Measurements from ENCODE around the gene ICOS. TPM values are rescaled to one million over a fixed set of nuclear protein-coding genes. Genes with fewer than 3 reads are reported as not detected.

Gene ICOS
- total and polyA plus RNA-seq, 2 experiments from 2014 or later, result not detected

- no peaks in the 10 kb centered on the region for H3K36me3 ChIP-seq
- H3K27ac ChIP-seq, result no peak overlapping the region
- H3K4me3 ChIP-seq, result no peak overlapping the region
- no peaks in the 10 kb centered on the region for H3K27me3 ChIP-seq
- DNase-seq (ENCODE audit: low read depth in 1 of 2, low spot score in 1 of 2), result no peak
- no peaks in the 10 kb centered on the region for H3K9me3 ChIP-seq (ENCODE audit: low read depth)
- peaks cover 7% of the 10 kb centered on the region for H3K4me1 ChIP-seq (ENCODE audit: low read depth)
- TF ChIP-seq, protein P1, sequence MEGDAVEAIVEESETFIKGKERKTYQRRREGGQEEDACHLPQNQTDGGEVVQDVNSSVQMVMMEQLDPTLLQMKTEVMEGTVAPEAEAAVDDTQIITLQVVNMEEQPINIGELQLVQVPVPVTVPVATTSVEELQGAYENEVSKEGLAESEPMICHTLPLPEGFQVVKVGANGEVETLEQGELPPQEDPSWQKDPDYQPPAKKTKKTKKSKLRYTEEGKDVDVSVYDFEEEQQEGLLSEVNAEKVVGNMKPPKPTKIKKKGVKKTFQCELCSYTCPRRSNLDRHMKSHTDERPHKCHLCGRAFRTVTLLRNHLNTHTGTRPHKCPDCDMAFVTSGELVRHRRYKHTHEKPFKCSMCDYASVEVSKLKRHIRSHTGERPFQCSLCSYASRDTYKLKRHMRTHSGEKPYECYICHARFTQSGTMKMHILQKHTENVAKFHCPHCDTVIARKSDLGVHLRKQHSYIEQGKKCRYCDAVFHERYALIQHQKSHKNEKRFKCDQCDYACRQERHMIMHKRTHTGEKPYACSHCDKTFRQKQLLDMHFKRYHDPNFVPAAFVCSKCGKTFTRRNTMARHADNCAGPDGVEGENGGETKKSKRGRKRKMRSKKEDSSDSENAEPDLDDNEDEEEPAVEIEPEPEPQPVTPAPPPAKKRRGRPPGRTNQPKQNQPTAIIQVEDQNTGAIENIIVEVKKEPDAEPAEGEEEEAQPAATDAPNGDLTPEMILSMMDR (IDR thresholded peaks at IDR 0.05; ENCODE audit: low read depth, low read length), result no peak
Observed at GRCh38 chr2:203987959-203988358, 51.4 kb downstream of the ICOS start.

DNA sequence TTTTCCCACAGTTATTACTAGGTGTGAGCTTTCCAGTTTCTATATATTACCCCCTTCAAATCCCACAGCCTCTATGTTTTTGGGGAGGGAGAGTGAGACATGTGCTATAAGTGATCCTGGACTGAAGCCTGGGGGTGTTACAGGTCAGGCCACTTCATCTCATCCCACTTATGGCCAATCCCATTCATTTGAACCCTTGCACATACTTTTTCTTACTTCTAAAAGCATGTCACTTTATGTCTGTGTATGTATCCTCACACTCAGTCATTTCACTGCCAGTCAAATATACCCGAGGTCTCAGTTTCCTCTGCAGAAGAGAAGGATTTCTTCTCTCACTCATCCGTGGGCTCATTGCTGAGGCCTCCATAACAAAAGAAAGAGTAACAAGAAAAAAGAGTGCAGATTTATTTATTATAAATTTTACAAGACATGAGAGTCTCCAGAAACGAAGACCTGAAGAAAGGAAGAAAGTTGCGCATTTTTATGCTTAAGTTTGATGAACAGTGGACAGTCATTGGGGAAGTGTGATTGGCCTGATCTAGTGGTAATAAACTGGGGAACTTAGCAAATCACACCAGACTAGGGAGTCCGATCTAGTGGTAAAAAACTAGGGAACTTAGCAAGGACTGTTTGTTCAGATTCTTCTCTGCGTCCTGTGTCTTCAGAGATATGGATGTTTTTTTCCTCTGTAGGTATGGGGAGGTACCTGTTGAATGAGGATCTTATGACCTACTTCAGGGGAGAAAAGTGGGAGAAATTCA lies 52.1 kb downstream of the ICOS start:
- no peaks in the 10 kb centered on the region for H3K27me3 ChIP-seq
- DNase-seq (ENCODE audit: low read depth in 1 of 2, low spot score in 1 of 2), result no peak
- H3K36me3 ChIP-seq, result no peaks in the 10 kb centered on the region
- H3K27ac ChIP-seq, result no peak overlapping the region
- H3K4me1 ChIP-seq (ENCODE audit: low read depth), result peaks cover 9% of the 10 kb centered on the region
- no peaks in the 10 kb centered on the region for H3K9me3 ChIP-seq (ENCODE audit: low read depth)
- TF ChIP-seq, protein P1 (IDR thresholded peaks at IDR 0.05; ENCODE audit: low read depth, low read length), result no peak
- no peak overlapping the region for H3K4me3 ChIP-seq

GRCh38 chr2:203989521-203989920 lies 53.0 kb downstream of the ICOS start:
- Histone ChIP-seq H3K9me3 (ENCODE audit: low read depth) (no peaks in the 10 kb centered on the region), H3K4me1 (ENCODE audit: low read depth) (peaks cover 9% of the 10 kb centered on the region), H3K27me3 (no peaks in the 10 kb centered on the region), H3K27ac (no peak overlapping the region), H3K4me3 (no peak overlapping the region), H3K36me3 (no peaks in the 10 kb centered on the region)
- TF ChIP-seq, protein P1 (IDR thresholded peaks at IDR 0.05; ENCODE audit: low read depth, low read length), result no peak
- DNase-seq (ENCODE audit: low read depth in 1 of 2, low spot score in 1 of 2), result no peak

GRCh38 chr2:203992509-203992908 lies 55.9 kb downstream of the ICOS start:
- H3K27ac ChIP-seq, result no peak overlapping the region
- TF ChIP-seq, protein P1 (IDR thresholded peaks at IDR 0.05; ENCODE audit: low read depth, low read length), result no peak
- no peaks in the 10 kb centered on the region for H3K9me3 ChIP-seq (ENCODE audit: low read depth)
- no peak overlapping the region for H3K4me3 ChIP-seq
- peaks cover 5% of the 10 kb centered on the region for H3K4me1 ChIP-seq (ENCODE audit: low read depth)
- no peak for DNase-seq (ENCODE audit: low read depth in 1 of 2, low spot score in 1 of 2)
- H3K27me3 ChIP-seq, result no peaks in the 10 kb centered on the region
- H3K36me3 ChIP-seq, result no peaks in the 10 kb centered on the region

DNA sequence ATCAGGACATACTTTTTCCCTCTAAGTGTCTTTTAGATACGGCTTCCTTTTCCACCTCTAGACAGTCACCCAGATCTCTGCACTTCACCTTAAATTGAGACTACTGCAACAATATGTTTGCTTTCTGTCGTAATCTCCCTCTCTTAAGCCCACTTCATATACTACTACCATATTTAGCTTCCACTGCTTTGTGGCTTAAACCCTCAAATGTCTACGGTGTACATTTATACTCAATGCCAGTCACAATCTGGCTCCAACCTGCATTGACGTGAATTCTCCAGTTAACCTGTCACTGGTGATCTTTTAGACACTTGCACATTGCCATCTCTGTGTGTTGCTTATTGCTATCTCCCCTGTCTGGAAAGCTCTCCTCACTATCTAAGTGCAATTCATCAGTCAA lies 56.4 kb downstream of the ICOS start:
- H3K27me3 ChIP-seq, result no peaks in the 10 kb centered on the region
- no peak overlapping the region for H3K4me3 ChIP-seq
- peaks cover 3% of the 10 kb centered on the region for H3K4me1 ChIP-seq (ENCODE audit: low read depth)
- DNase-seq (ENCODE audit: low read depth in 1 of 2, low spot score in 1 of 2), result peak in 1 of 2 donors; percentile 3
- H3K36me3 ChIP-seq, result no peaks in the 10 kb centered on the region
- TF ChIP-seq, protein P1 (IDR thresholded peaks at IDR 0.05; ENCODE audit: low read depth, low read length), result no peak
- no peaks in the 10 kb centered on the region for H3K9me3 ChIP-seq (ENCODE audit: low read depth)
- H3K27ac ChIP-seq, result no peak overlapping the region
